ENCODE measurements around the gene PALLD. TPM values are rescaled to one million over a fixed set of nuclear protein-coding genes. Genes with fewer than 3 reads are reported as not detected.
A peak's percentile ranks its signal among the peaks of the same experiment; 100 is the strongest.

Gene PALLD
- total and polyA plus RNA-seq, 3 donors from 2014 or later: 138 to 156 (median 146) TPM

- DNase-seq: no peak
- WGBS, 2 donors: 64 to 85% methylated on average over 6 of the region's 6 CpGs
- intact Hi-C loops (cut with DNase I; ENCODE audit: low total_unique reads): no loop called here
- TF ChIP-seq POLR2A (IDR thresholded peaks at IDR 0.05) (no peak), CTCF (IDR thresholded peaks at IDR 0.05) (no peak)
- Histone ChIP-seq H3K36me3 (ENCODE audit: low read depth, missing control alignments) (peaks cover 2% of the 10 kb centered on the region), H3K27me3 (no peaks in the 10 kb centered on the region), H3K9me3 (no peaks in the 10 kb centered on the region), H3K4me1 (peaks cover 3% of the 10 kb centered on the region), H3K4me3 (no peak overlapping the region), H3K27ac (peak overlapping the region in 1 of 2 donors; percentile 34)
Observed at GRCh38 chr4:168920441-168921065, 423.7 kb downstream of the PALLD start.

- H3K4me3 ChIP-seq: no peak overlapping the region
- peaks cover 2% of the 10 kb centered on the region for H3K36me3 ChIP-seq (ENCODE audit: low read depth, missing control alignments)
- peaks cover 3% of the 10 kb centered on the region for H3K4me1 ChIP-seq
- peak; percentile 72 to 76 (median 72) for TF ChIP-seq CTCF (IDR thresholded peaks at IDR 0.05)
- TF ChIP-seq POLR2A (IDR thresholded peaks at IDR 0.05): no peak
- peak; percentile 77 for DNase-seq
- WGBS, 2 donors: 22% methylated on average over 3 of the region's 3 CpGs
- H3K27ac ChIP-seq: no peak overlapping the region
- no peaks in the 10 kb centered on the region for H3K27me3 ChIP-seq
- H3K9me3 ChIP-seq: no peaks in the 10 kb centered on the region
- intact Hi-C loops (cut with DNase I; ENCODE audit: low total_unique reads): no loop called here
Observed at GRCh38 chr4:168923526-168924194, 426.8 kb downstream of the PALLD start.

GRCh38 chr4:168924667-168925066 is 427.8 kb downstream of the PALLD start:
- H3K27ac ChIP-seq: no peak overlapping the region
- intact Hi-C loops (cut with DNase I; ENCODE audit: low total_unique reads): no loop called here
- H3K4me1 ChIP-seq: peaks cover 3% of the 10 kb centered on the region
- TF ChIP-seq CTCF (IDR thresholded peaks at IDR 0.05) (no peak), POLR2A (IDR thresholded peaks at IDR 0.05) (no peak)
- peaks cover 2% of the 10 kb centered on the region for H3K36me3 ChIP-seq (ENCODE audit: low read depth, missing control alignments)
- H3K4me3 ChIP-seq: no peak overlapping the region
- 87 to 89% methylated on average over 2 of the region's 2 CpGs for WGBS, 2 donors
- DNase-seq: no peak
- no peaks in the 10 kb centered on the region for H3K9me3 ChIP-seq
- H3K27me3 ChIP-seq: no peaks in the 10 kb centered on the region

GRCh38 chr4:168925789-168926490 is 429.1 kb downstream of the PALLD start:
- H3K4me1 ChIP-seq: no peaks in the 10 kb centered on the region
- DNase-seq: no peak
- H3K4me3 ChIP-seq: no peak overlapping the region
- H3K27ac ChIP-seq: no peak overlapping the region
- 83 to 95% methylated on average over 5 of the region's 5 CpGs for WGBS, 2 donors
- H3K9me3 ChIP-seq: no peaks in the 10 kb centered on the region
- peaks cover 2% of the 10 kb centered on the region for H3K36me3 ChIP-seq (ENCODE audit: low read depth, missing control alignments)
- TF ChIP-seq CTCF (IDR thresholded peaks at IDR 0.05): no peak
- TF ChIP-seq POLR2A (IDR thresholded peaks at IDR 0.05): no peak
- intact Hi-C loops (cut with DNase I; ENCODE audit: low total_unique reads): no loop called here
- H3K27me3 ChIP-seq: no peaks in the 10 kb centered on the region

All from testis (tissue), 3 donors.